Inferior parietal cortex (tissue), 1 donor: ENCODE data around the gene GPR146.
"Not testable (repeated sequence)": the region's sequence is repeated elsewhere in the genome, so short reads cannot be mapped to it uniquely, and the experiment has no call there.

Experiments
- DNase-seq: peaks from one replicate; pipeline ENCODE4 v3.0.0-alpha.2; 2016; ENCODE audit errors: extremely low spot score

The GPR146 gene

DNA sequence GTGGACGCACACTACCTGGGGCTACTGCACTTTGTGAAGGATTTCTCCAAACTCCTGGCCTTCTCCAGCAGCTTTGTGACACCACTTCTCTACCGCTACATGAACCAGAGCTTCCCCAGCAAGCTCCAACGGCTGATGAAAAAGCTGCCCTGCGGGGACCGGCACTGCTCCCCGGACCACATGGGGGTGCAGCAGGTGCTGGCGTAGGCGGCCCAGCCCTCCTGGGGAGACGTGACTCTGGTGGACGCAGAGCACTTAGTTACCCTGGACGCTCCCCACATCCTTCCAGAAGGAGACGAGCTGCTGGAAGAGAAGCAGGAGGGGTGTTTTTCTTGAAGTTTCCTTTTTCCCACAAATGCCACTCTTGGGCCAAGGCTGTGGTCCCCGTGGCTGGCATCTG, 14.0 kb downstream of the GPR146 start:
- no peak for DNase-seq

DNA sequence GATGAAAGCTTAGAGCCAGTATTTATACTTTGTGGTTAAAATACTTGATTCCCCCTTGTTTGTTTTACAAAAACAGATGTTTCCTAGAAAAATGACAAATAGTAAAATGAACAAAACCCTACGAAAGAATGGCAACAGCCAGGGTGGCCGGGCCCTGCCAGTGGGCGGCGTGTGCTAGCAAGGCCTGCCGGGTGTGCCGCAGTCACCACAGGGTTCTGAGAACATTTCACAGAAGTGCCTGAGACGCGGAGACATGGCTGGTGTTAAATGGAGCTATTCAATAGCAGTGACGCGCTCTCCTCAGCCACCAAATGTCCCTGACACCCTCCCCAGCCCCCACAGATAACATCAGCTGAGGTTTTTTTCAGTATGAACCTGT, 14.5 kb downstream of the GPR146 start:
- no peak for DNase-seq

DNA sequence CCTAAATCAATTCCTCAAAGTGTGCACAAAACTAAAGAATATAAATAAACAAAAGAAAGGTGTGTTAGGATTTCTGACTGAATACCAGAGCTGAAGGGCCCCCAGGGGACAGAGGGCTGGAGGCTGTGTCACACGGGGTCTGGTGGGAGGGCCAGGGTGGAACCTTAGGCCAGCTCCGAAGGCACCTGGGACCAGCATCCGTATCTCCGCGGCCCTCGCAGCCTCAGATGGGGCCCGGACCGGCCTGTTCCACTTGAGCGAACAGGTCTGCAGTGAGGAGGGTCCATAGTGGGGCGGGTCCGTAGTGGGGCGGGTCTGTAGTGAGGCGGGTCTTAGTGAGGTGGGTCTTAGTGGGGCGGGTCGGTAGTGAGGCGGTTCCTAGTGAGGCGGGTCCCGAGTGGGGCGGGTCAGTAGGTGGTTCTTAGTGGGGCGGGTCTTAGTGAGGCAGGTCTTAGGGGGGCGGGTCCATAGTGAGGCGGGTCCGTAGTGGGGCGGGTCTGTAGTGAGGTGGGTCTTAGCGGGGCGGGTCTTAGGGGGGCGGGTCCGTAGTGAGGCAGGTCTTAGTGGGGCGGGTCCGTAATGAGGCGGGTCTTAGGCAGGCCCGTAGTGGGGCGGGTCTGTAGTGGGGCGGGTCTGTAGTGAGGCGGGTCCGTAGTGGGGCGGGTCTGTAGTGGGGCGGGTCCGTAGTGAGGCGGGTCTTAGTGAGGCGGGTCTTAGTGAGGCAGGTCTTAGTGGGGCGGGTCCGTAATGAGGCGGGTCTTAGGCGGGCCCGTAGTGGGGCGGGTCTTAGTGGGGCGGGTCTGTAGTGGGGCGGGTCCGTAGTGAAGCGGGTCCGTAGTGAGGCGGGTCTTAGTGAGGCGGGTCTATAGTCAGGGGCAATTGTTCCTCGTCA, 15.1 kb downstream of the GPR146 start:
- no peak for DNase-seq

DNA sequence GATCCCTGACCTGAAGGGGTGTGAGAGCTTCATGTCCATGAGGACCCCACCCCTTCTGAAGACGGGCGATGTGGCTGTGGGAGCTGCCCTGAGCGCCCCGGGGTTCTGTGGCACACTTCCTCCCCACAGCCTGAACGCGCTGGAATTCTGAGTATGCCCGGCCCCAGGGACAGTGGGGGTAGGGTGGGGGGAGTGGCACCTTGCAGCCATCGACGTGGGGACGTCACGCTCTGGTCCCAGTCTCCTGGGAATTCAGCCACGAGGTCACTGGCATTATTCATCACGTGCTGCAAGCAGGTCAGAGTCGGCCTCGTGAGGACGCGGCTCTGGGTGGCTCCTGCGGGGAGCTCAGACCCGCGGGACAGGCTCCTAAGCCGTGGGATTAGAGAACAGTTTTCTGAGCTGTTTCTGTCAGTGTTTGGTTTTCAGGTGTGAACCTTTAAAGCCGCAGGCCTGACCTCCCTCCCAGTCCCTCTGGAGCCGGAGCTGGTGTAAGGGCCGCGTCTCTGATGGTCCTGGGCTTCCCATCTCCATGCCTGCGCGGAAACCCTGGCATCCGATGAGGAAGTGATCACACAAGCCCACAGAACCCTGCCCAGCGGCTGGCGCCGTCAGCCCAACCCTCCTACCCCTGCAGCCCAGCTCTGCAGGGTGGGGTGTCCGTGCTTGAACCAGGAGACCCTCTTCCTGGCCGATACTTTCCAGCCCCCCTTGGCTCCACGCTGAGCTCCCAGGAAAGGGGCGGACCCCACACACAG, 16.1 kb downstream of the GPR146 start:
- DNase-seq = no peak

DNA sequence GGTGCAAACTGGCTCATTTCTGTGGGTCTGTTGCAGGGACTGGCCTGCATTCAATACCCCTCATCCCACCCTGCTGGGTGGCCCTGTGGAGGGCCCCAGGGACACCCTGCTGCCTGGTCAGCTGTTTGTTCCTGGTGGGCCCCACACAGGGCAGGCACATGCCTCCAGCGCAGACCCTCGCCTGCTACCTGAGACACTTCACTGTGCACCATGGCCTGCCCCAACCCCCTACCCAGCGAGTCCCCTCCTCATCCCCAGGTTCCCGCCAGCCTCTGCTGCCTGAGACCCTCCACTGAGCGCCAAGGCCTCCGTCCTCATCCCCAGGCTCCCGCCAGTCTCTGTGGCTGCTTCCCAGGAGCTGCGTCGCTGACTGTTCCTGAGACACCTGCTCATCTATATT, 16.8 kb downstream of the GPR146 start:
- no peak for DNase-seq

DNA sequence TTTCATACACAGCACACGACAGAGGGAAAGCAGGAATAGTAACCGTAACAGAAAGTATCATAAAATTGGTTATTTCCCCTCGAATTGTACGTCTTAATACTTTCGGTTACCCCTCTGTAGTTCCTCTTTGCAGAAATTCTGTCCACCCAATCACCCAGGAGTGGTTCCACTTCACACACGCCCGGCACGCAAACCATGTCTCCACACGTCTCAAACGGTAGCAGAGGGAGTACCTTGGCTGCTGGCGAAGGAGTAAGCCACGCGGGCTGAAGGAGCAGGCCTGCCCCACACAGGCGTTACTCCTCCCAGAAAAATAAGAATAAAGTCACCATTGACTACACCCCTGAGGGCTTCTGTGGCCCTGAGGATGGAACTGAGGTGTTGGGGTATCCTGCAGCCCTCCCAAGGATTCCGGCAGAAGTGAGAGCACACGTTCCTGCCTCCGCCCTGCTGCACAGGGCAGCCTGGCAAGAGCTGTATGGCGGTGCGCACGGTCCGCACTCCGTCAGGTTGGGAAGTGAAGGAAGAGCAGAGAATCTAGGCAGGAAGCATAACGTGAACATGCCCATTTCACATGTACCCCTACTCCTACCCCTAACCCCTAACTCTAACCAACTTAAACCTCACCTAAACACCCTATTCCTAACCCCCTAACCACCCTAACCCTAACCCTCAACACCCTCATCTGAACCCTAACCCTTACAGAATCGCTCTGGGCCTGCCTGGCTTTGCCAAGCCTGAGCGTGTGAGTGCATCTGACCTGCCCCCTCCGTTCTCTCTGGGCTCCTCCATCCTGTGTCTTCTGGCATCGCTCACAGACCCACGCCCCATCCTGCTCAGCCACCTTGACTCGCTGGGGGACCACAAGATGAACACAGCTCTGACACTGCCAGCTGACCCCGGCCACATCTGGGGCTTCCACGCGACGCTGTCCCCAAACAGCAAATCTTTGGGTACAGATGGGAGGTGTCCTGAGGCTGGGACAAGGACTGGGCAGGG, 18.2 kb downstream of the GPR146 start:
- DNase-seq = no peak

DNA sequence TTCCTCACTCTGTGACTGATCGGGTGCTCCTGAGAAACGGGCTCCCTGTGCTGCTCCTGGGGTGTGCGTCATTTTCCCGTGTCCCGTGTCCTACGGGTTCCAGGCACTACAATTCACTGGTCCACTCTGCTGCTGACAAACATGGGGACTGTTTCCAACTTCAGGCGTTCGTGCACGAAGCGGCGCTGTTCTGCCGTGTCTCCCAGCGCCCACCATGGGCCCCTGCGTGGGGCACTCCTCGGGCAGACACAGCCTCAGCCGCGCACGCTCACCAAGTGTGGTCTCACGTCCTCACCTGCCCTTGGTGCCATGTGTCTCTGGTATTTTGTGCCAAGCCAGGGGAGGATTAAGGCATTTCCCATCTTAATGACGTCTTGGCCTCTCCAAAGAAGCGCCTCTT, 19.0 kb downstream of the GPR146 start:
- no peak for DNase-seq

DNA sequence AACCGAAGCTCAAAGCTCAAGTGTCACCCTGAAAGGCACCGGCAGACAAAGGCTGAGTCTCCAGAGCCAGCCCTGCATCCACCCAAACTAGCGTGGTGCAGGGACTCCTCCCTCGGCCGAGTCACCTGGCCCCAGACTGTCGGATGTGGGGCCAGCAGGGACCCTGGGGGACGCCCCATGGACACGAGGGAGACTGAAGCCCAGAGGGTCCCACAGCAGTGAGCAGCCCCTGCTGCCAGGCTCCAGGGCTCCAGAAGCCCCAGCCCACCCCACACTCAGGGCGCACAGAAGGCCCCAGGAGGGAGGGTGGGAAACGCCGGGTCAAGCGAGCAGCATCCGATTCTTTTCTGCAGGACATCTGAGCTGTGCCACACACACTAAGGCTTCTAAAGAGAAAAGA, 20.2 kb downstream of the GPR146 start:
- DNase-seq = no peak

DNA sequence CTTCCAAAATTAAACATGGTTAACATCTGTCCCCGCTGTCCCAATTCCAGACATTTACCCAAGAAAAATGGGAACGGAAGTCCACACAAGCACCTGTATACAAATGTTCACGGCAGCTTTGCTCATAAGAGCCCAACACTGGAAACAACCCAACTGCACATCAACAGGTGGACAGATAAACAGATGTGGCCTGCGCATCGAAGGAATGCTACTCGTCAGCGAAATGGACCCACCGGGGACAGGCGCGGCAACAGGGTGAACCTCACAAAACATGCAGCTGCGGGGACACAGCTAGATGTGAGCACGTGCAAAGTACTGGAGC, 20.9 kb downstream of the GPR146 start:
- DNase-seq = no peak

DNA sequence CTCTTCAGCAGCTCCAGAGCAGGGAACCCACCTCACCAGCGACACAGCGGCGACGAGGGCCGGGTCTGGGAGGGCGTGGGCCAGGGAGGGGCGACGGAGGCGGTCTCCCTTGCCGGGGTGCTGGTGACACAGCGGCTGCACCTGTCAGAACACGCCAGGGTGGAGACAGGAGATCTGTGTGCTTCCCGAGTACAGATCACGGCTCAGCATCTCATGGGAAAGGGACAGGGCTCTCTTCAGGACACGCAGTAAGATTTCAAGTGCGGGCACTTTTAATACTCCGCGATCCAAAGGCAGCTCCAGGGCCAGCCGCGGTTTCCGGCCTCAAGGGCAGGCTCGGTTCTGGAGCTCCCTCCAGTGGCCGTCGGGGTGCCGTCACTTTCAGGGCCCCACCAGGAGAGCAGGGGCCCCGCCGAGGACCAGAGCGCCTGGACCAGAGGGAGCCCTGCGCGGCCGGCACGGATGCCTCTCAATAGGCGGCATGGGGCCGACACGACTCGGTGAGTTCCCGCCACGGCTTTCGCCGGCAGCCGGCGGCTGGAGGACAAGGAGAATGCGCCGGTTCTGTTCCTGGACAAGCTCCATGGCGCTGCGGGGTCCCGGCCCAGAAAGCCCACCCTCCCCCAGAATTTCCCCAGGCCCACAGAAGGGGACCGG, 21.4 kb downstream of the GPR146 start:
- peak; percentile 77 for DNase-seq

DNA sequence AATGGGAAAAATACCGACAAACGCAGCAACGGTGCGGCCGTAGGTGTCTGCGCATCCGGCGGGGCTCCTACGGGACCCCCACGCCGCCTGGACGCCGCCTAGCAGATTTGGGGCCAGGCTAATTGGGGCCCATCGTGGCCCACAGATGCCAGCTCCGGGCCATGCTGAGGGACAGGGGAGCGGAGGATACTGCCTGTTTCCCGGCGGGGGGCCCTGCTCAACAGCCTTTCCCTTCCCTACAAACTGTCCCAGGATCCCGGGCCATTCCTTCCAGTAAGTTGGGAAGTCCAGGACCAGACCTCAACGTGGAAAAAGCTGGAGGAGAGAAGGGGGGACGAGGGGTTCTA, 21.9 kb downstream of the GPR146 start:
- DNase-seq = no peak

DNA sequence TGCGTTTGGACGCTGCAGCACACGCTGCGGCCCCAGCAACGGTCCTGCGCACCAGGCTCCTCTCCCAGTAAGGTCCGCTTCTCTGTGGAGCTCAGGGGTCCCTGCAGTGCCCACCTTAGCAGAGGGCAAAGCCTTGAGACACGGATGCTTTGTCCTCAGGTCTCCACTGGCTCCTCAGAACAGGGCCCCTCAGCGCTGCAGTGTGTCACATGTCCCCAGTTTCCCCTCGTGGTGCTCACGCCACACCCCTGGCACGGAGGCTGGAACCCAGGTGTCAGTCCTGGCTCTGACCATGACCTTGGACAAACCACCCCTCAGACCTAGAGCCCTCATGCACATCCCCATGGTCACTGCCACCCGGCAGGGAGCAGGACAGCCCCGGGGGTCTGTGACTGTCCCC, 23.7 kb downstream of the GPR146 start:
- no peak for DNase-seq

DNA sequence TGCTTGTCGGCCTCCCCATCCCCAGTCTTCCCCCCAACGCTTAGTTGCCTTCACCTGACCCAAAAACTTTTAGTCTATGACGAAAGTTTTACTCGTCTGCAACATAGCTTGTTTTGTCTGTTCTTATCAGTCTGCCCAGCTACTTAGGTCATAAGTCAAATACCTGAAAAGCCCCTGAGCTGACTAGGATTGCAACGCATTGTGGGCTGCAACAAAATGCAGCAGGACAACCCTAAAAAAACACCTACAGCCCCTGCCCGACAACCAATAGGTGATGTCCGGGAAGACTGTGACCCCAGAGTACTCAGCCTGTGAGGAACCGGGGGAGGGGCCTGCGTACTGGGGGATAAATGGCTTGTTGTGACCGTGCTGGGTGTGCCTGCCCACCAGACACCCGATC, 24.3 kb downstream of the GPR146 start:
- no peak for DNase-seq

DNA sequence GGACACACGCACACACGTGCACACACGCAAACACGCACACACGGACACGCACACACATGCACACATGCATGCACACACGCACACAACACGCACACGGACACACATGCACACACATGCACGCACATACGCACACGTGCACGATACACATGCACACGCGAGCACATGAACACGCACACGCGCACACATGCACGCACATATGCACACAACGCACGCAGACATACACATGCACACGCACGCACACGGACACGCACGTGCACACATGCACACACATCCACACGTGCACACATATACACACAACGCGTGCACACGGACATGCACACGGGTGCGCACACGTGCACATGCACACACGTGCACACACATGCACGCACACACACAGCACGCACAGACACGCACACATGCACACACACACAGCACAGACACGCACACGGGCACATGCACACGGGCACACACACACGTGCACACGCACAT, 26.2 kb downstream of the GPR146 start:
- DNase-seq = no peak

DNA sequence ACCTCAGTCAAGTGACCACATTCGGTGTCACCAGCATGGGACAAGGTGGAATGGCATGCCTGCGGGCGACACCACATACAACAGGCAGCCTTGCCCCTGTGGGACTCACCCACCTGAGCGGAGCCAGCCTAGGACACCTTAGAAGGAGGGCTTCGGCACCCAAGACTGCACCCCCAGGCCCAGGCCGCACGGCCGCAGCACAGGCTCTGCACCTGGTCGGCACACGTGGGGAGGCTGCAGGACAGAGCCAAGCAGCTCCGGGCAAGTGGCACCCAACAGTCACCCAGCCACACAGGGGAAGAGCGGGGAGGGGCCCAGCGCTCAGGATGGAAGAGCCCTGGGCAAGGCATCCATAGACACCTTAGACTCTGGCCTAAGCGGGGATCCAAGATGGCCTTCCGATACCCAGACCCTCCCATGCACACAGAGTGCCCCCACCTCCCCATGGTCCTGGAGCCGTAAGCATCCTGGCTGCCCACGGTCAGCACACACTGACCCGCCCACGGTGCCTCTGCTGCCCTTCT, 27.4 kb downstream of the GPR146 start:
- DNase-seq = no peak

DNA sequence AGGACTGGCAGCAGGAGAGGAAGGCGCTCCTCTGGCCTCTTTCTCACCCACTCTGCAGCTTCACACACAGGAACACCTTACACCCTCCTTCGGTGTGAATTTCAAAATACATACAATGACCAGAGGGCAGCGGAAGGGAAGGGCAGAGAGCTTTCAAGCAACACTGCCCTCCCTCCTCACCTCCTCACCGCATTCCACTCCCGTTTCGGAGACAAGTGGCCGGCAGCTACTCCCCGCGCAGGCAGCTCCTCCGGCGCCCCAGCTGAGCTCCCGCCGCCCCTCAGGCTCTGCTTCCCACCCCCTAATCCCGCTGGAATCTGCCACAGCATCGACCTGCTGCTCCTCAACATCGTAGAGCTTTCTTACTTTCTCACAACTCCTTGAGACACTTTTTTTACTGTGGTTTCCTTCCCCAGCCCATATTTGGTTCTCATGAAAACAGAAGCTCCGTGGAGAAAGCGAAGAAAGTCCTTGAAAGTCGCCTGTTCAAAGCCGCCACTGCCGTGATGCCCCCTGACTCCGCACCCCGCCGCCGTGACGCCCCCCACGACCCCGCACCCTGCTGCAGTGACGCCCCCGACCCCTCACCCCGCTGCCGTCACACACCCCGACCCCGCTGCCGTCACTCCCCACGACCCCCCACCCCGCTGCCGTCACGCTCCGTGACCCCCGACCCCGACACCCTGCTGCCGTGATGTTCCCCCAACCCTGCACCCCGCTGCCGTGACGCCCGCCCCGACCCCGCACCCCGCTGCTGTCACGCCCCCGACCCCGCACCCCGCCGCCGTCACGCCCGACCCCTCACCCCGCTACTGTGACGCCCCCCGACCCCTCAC, 29.0 kb downstream of the GPR146 start:
- DNase-seq = no peak

DNA sequence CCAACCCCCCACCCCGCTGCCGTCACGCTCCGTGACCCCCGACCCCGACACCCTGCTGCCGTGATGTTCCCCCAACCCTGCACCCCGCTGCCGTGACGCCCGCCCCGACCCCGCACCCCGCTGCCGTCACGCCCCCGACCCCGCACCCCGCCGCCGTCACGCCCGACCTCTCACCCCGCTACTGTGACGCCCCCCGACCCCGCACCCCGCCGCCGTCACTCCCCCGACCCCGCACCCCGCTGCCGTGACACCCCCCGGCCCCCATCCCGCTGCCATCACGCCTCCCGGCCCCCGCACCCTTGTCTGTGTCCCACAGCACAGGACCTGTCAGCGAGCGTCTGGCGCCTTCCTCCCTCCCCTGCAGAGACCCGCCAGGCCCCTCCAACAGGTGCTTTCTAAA, 29.7 kb downstream of the GPR146 start:
- not testable (repeated sequence) for DNase-seq

DNA sequence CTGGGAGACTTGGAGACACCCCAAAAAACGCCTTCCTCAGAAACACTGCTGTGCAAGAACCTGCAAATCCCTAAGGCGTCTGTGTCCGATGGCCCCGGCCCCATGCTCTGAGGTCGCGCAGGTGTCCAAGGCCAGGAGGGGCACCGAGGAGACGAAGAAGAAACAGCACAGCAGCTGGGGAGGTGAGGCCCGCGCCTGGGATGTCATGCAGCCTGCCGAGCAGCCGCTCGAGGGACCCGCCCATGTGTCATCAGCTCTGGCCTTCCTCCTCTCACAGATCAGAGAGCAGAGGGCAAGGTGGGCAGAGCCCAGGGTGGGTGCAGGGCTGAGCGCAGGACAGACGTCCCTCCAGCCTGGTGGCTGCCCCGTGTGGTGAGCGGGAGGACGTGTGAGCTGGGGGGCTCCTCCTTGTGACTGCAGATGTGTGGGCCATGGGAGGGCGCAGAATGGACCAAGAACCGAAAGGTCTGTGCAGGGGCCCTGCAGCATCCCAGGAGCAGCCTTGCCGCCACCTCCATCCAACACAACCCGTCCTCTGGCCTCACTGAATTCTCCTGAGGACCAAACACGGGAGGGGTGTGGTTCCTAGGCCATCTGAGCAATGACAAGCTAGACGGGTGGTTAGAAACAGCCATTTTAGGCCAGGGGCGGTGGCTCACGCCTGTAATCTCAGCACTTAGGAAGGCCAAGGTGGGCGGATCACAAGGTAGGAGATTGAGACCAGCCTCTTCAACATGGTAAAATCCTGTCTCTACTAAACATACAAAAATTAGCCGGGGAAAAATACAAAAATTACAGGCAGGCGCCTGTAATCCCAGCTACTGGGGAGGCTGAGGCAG, 30.5 kb downstream of the GPR146 start:
- no peak for DNase-seq
